NB4 (cell line): Measurements from ENCODE around the gene OSBPL9.

Experiments
- DNase-seq: peaks from one replicate; pipeline ENCODE4 v3.0.0; 2010; ENCODE audit warnings: low read depth
- H3K4me3 ChIP-seq: one replicate; pipeline ENCODE4 v1.5.1; 2011; ENCODE audit warnings: mild to moderate bottlenecking, low read depth, low read length, moderate library complexity
- MYC ChIP-seq: IDR thresholded peaks from 2 replicates; pipeline ENCODE4 v1.6.1; 2011; ENCODE audit warnings: low read depth, low read length
- POLR2A ChIP-seq: IDR thresholded peaks from 2 replicates; pipeline ENCODE4 v1.6.1; 2011; ENCODE audit warnings: mild to moderate bottlenecking; ENCODE audit not compliant: insufficient read length; ENCODE audit errors: extremely low read depth
- TF ChIP-seq, protein P1 (sequence below): IDR thresholded peaks from one replicate; pipeline ENCODE4 v1.5.1; 2012; ENCODE audit warnings: low read depth, low read length
- TF ChIP-seq, protein P2 (sequence below): IDR thresholded peaks from 2 replicates; pipeline ENCODE4 v1.6.1; 2011; ENCODE audit warnings: low read depth, low read length

Gene OSBPL9

DNA sequence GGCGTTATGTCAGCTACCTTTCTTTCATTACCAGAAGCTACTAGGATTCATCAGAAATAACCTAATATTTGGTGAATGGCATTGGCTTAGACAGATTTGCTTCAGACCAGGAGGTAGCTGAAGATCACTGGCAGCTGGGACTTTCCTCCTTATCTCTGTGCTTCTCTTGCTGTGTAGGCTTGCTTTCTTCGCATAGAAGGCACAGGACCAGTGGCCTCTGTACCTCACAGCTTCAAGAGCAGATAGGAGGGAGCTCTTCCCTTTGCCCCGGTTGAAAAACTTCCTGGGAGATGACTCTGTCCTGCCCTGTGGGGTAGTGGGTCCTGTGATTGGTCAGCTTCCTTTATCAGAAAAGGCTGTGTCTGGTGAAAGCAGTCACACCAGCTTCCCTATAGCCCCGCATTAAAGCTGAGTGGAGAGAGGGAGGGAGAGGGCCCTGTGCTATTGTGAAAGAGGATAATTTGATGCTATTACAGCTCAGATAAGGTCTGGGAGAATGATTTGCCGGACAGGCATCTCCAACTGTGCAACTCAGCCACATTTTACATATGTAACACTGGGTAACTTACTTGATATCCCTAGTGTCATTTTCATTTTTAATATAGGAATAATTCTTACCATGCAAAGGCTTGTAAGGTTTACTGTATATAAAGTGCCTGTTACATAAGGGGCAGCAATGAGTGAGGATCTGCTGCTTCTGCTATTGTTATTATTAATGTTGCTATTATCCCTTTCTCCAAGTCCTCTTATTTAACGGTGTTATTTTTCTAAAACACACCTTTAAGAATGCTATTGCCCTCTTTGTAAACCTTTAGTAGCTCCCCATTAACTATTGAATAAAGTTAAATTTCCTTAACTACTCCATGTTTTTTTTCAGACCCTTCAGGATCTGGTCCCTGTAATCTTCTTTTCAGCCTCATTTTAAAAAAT is 31.6 kb downstream of the OSBPL9 start:
- peak; percentile 64 for DNase-seq
- TF ChIP-seq POLR2A (no peak), MYC (no peak)
- TF ChIP-seq, protein P1, sequence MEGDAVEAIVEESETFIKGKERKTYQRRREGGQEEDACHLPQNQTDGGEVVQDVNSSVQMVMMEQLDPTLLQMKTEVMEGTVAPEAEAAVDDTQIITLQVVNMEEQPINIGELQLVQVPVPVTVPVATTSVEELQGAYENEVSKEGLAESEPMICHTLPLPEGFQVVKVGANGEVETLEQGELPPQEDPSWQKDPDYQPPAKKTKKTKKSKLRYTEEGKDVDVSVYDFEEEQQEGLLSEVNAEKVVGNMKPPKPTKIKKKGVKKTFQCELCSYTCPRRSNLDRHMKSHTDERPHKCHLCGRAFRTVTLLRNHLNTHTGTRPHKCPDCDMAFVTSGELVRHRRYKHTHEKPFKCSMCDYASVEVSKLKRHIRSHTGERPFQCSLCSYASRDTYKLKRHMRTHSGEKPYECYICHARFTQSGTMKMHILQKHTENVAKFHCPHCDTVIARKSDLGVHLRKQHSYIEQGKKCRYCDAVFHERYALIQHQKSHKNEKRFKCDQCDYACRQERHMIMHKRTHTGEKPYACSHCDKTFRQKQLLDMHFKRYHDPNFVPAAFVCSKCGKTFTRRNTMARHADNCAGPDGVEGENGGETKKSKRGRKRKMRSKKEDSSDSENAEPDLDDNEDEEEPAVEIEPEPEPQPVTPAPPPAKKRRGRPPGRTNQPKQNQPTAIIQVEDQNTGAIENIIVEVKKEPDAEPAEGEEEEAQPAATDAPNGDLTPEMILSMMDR: no peak
- TF ChIP-seq, protein P2, sequence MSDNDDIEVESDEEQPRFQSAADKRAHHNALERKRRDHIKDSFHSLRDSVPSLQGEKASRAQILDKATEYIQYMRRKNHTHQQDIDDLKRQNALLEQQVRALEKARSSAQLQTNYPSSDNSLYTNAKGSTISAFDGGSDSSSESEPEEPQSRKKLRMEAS: no peak
- no peak overlapping the region for H3K4me3 ChIP-seq

DNA sequence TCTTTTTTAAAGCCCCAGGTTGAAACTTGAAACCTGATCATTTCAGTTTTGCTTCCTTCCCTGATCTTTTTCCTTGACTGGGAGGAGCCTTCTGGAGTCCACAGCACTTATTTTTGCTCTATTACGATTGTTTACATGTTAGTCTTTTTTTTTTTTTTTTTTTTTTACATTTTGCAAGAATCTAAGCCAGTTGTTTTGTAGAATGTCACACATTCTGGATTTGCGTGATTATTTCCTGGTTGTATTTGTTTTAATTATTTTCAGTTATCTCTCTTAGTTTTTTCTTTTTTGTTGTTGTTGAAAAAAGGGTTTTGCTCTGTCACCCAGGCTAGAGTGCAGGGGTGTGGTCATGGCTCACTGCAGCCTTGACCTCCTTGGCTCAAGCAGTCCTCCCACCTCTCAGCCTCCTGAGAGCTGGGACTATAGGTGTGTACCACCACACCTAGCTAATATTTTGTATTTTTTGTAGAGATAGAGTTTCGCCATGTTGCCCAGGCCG is 32.8 kb downstream of the OSBPL9 start:
- TF ChIP-seq POLR2A (no peak), MYC (no peak)
- TF ChIP-seq, protein P2: no peak
- TF ChIP-seq, protein P1: no peak
- no peak for DNase-seq
- H3K4me3 ChIP-seq: no peak overlapping the region

DNA sequence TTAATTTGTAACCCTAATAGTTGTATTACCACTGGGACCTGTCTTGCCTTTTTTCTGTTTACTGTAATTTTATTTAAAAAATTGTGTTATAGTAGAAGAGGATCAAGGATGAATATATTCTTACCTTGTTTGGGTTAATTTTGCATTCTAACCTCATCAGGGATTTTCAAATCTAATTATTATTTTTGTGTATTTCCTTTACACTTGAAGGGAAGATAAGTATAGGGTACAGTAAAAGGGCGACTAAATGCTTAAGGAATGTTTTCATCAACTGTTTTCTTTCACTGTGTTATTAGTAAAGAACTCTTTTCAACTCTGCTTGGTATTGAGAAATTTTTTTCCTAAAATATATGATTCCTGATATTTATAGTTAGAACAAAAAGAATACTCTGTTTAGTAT is 33.3 kb downstream of the OSBPL9 start:
- no peak overlapping the region for H3K4me3 ChIP-seq
- no peak for DNase-seq
- TF ChIP-seq, protein P1: no peak
- TF ChIP-seq MYC: no peak
- TF ChIP-seq, protein P2: no peak
- no peak for TF ChIP-seq POLR2A

DNA sequence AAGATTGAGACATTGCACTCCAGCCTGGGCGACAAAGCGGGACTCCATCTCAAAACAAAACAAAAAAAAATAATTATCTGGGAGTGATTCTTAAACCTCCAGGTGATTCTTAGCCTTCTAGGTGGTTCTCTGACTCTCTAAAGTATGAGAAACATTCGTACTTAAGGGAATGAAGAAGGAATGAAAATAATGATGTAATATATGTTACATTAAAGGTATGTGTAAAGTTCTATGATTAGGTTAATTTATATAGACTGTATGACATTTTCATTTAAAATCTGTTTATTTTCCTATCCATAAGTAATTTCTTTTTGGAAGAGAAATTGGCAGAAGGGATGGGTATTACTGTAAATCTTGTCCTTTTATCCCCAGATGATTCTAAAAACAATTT is 34.7 kb downstream of the OSBPL9 start:
- TF ChIP-seq, protein P1: no peak
- no peak for TF ChIP-seq MYC
- TF ChIP-seq POLR2A: no peak
- TF ChIP-seq, protein P2: no peak
- H3K4me3 ChIP-seq: no peak overlapping the region
- no peak for DNase-seq

DNA sequence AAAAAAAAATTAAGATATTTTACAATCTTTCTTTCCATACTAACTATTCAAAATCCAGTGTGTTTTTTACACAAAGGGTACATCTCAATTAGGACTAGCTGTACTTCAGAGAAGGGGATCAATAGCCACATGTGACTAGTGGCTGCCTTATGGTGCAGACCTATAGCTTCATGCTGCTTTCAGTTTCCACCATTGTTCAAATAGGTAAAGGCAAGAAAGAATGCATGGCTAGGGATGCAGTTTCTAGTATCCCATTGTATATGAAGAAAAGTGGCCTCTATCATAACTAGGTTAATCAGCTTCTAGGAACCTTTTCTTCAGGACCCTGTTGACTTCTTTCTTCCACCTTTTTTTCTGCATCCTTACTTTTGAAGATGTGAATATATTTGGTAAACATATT is 35.7 kb downstream of the OSBPL9 start:
- no peak overlapping the region for H3K4me3 ChIP-seq
- no peak for TF ChIP-seq MYC
- TF ChIP-seq POLR2A: no peak
- TF ChIP-seq, protein P1: no peak
- TF ChIP-seq, protein P2: no peak
- no peak for DNase-seq
